NCI-H2227 (cell line): ENCODE measurements around the gene GPC1.
A peak's percentile ranks its signal among the peaks of the same experiment; 100 is the strongest.
"Not testable (repeated sequence)": the region's sequence is repeated elsewhere in the genome, so short reads cannot be mapped to it uniquely, and the experiment has no call there.

Experiments used
- DNase-seq: peaks from one replicate; lab custom pipeline; 2025; ENCODE audit not compliant: unreplicated experiment; lab: John Stamatoyannopoulos, UW

Gene GPC1

GRCh38 chr2:240465765-240466578 is 30.5 kb downstream of the GPC1 start:
- DNase-seq: no peak

GRCh38 chr2:240466579-240467148 is 31.2 kb downstream of the GPC1 start:
- DNase-seq: no peak

DNA sequence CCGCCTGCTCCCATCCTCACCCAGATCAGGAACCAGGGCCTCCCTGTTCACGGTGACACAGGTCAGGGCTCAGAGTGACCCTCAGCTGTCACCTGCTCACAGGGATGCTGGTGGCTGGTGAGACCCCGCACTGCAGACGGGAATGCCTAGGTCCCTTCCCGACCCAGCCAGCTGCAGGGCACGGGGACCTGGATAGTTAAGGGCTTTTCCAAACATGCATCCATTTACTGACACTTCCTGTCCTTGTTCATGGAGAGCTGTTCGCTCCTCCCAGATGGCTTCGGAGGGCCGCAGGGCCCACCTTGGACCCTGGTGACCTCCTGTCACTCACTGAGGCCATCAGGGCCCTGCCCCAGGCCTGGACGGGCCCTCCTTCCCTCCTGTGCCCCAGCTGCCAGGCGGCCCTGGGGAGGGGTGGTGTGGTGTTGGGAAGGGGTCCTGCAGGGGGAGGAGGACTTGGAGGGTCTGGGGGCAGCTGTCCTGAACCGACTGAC is 31.7 kb downstream of the GPC1 start:
- no peak for DNase-seq

DNA sequence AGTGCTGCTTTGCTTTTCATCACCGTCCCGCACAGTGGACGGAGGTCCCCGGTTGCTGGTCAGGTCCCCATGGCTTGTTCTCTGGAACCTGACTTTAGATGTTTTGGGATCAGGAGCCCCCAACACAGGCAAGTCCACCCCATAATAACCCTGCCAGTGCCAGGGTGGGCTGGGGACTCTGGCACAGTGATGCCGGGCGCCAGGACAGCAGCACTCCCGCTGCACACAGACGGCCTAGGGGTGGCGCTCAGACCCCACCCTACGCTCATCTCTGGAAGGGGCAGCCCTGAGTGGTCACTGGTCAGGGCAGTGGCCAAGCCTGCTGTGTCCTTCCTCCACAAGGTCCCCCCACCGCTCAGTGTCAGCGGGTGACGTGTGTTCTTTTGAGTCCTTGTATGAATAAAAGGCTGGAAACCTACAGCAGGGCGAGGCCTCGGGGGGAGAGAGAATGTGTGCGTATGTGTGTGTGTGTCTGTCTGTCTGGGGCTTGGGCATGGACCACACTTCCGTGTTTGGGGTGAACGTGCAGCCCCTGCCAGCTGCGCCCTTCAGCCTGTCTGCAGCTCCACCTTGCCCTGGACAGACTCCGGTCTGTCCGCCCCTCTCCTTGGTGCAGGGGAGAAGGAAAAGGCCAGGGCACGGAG is 32.3 kb downstream of the GPC1 start:
- no peak for DNase-seq

- DNase-seq: no peak
Observed at GRCh38 chr2:240468303-240469238, 33.1 kb downstream of the GPC1 start.

DNA sequence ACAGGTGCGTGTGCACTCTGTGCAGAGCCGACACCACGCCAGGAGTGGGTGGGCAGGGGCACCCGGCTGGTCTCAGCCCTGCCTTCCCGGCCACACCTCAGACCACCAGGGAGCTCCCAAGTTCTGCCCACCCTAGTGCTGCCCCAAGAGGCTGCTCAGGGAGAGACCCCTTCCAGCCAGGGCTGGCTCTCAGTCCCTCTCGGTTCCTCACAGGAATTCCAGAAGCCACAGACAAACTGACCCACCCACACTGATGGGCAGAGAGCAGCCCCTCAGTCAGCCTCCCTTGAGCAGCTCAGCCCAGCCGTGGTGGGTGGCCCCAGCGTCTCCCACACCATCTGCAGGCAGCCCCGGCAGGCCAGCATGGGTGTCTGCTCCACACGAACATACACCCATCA is 33.8 kb downstream of the GPC1 start:
- DNase-seq: no peak

- no peak for DNase-seq
Observed at GRCh38 chr2:240469740-240470139, 34.3 kb downstream of the GPC1 start.

GRCh38 chr2:240472078-240472790 is 36.8 kb downstream of the GPC1 start:
- DNase-seq: no peak

- DNase-seq: peak; percentile 15
Observed at GRCh38 chr2:240473211-240473610, 37.7 kb downstream of the GPC1 start.

DNA sequence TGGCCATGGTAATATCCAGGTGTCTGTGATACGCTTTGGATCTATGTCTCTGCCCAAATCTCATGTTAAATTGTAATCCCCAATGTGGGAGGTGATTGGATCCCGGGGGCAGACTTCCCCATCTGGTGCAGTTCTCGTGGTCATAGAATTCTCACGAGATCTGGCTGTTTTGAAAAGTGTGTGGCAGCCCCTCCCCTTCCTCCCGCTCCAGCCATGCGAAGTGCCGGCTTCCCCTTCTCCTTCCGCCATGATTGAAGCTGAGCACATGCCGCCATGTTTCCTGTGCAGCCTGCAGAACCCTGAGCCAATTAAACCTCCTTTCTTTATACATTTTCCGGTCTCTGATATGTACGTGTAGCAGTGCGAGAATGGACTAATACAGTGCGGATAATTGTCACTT is 42.5 kb downstream of the GPC1 start:
- no peak for DNase-seq

DNA sequence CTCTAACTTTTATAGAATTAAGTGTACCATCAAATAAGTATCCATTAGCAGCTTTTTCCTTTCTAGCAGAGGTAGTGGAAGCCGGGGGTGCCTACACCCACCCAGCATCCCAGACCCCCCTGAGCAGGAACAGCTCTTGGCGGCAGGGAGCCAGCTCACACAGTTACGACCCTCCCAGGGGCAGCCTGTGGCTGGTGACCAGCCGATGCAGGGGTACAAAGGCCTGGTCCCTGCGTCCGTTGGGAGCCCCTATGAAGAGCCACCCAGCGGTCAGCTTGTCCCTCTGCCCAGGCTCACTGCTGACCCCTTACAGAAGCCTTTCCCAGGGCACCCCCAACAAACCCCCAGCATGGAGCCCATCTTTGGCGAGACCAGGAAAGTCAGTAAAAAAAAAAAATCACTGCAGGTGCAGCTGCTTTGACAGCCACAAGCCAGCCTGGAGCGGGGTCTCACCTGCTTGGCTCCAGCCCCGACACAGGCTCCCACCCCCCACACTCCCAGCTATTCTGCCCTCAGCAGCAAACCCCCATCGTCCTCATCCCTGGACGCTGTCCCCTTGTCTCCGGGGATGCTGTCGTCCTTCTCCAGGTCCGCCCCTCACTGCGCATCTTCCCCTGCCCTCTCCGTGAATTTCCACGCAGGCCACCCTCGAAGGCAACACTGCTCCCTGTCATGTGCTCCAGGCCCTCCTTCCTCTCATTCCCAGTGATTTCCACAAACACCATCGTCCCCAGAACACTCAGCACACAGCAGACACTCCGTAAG is 43.1 kb downstream of the GPC1 start:
- DNase-seq: no peak

DNA sequence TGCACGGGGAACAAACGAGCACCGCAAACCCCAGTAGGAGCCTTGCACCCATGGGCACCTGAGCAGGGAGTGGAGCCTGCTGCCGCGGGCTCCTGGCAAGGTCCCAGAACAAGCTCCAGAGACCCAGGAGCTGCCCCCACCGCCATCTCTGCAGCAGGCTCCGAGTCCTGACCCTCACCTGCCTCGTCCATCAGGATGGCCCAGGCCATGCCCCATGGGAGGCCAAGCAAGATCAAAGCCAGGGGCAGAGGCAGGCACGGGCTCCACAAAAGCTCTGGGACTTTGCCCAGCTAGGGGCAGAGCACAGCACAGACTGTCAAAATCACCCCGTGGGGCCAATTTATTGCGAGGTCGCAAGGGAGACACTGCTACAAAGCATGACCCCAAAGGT is 43.6 kb downstream of the GPC1 start:
- DNase-seq: no peak

GRCh38 chr2:240480834-240481623 is 45.6 kb downstream of the GPC1 start:
- DNase-seq: no peak

GRCh38 chr2:240481720-240482119 is 46.3 kb downstream of the GPC1 start:
- DNase-seq: no peak

DNA sequence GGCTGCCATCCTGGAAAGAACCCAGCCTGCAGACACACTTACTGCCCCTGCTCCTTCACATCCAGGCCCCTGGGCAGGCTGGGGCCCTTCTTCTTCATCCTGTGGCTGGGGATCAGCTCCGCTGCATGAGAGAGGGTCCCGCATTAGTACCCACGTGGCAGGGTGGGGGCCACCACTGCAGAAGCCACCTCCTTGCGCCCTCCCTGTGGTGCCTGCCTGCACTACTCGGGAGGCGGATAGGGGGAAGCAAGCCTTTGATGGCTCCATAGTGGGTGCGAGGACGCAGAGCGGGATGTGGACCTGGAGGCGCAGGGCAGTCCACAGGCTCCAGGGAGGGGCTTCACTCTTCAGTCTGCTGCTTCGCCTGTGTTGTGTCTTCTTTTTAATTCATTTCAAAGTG is 46.7 kb downstream of the GPC1 start:
- DNase-seq: no peak

DNA sequence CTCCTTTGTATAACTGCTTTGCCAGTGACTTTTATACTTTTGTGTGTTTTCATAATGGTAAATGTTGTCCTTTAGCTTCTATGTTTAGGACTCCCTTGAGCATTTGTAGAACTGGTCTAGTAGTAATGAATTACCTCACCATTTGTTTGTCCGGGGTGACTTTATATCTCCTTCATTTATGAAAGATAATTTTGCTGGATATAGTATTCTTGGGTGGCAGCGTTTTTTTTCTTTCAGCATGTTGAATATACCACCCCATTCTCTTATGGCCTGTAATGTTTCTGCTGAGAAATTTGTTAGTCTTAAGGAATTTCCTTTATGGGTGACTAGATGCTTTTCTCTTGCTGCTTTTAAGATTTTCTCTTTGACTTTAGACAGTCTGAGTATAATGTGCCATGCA is 56.0 kb downstream of the GPC1 start:
- no peak for DNase-seq

DNA sequence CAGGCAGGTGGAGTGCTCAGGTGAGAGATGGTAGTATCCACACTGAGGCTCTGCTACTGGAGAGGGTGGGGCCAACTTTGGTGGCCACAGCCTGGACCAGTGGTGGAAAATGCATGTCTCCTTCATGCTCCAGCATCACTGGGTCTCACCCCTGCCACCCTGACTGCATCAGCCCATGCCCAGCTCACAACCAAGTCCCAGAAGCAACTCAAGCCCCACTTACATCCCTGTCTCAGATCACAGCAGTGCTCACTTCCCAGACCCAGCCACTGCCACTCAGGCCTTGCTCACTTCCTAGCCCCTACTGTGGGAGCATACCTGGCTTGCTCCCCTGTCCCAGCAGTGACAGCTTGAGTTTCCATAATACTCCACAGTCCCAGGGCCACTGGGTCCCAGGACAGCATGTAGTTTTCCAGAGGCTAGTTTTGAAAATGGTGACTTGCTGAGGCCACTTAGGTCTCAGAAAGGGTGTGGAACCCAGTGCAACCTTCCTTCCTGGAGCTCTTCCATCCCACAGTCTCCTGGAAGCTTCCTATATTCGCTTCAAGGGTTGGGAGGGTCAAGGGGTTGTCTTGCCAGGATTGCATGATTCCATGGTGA is 58.8 kb downstream of the GPC1 start:
- no peak for DNase-seq

- not testable (repeated sequence) for DNase-seq
Observed at GRCh38 chr2:240494942-240495341, 59.5 kb downstream of the GPC1 start.
